Heart left ventricle (tissue), 16 donors: ENCODE data around the gene TMEM167B. TPM values are rescaled to one million over a fixed set of nuclear protein-coding genes. Genes with fewer than 3 reads are reported as not detected.

ENCODE experiments used
- ATAC-seq, 4 donors: fragments of 200-7000 bp; cut with Tn5 transposase; one replicate each; pipeline ENCODE4 v1.9.1; 2020 to 2022; ENCODE audit warnings: moderate library complexity in 4 of 4, mild to moderate bottlenecking in 3 of 4, moderate number of reproducible peaks in 1 of 4
- DNase-seq, 5 donors: peaks; one replicate each; pipeline ENCODE4 v3.0.0-alpha.2; 2020
- H3K27ac ChIP-seq, 12 donors: fragments of 200-600 bp; sonication (generic) in 4 of 12; one replicate each; pipeline versions ENCODE4 v1.5.0 to v1.8.0; 2016 to 2022; ENCODE audit warnings: mild to moderate bottlenecking in 2 of 12
- H3K27me3 ChIP-seq, 9 donors: fragments of 200-600 bp; sonication (generic) in 2 of 9; one replicate each; pipeline versions ENCODE4 v1.5.1 to v1.8.0; 2016 to 2022; ENCODE audit warnings: mild to moderate bottlenecking in 3 of 9
- H3K36me3 ChIP-seq, 9 donors: fragments of 200-600 bp; sonication (generic) in 2 of 9; one replicate each; pipeline versions ENCODE4 v1.5.0 to v1.8.0; 2018 to 2022; ENCODE audit warnings: mild to moderate bottlenecking in 2 of 9
- H3K4me1 ChIP-seq, 12 donors: fragments of 200-600 bp; sonication (generic) in 4 of 12; one replicate each; pipeline versions ENCODE4 v1.5.0 to v1.8.0; 2016 to 2022; ENCODE audit warnings: mild to moderate bottlenecking in 3 of 12
- H3K4me3 ChIP-seq, 12 donors: fragments of 200-600 bp; sonication (generic) in 4 of 12; one replicate each; pipeline versions ENCODE4 v1.5.0 to v1.8.0; 2017 to 2022; ENCODE audit warnings: mild to moderate bottlenecking in 9 of 12, moderate library complexity in 4 of 12
- H3K9me3 ChIP-seq, 12 donors: fragments of 200-600 bp; sonication (generic) in 4 of 12; one replicate each; pipeline versions ENCODE4 v1.5.0 to v1.8.0; 2016 to 2022; ENCODE audit warnings: mild to moderate bottlenecking in 1 of 12
- CTCF ChIP-seq, 12 donors: fragments of 200-600 bp; sonication (generic) in 4 of 12; IDR thresholded peaks; one replicate each; pipeline versions ENCODE4 v1.5.0 to v1.8.0; 2018 to 2022; ENCODE audit warnings: antibody characterized with exemption in 12 of 12, mild to moderate bottlenecking in 5 of 12
- POLR2A ChIP-seq, 2 donors: fragments of 450-650 bp; IDR thresholded peaks; one replicate each; pipeline ENCODE4 v1.6.1; 2017; ENCODE audit warnings: antibody characterized with exemption in 2 of 2, mild to moderate bottlenecking in 2 of 2, moderate library complexity in 2 of 2
- WGBS, 4 donors: extraction: QIAGEN DNeasy Blood & Tissue Kit in 2 of 4; methylation state at CpG; one replicate each; pipeline versions ENCODE4 v1.1.5 to v1.1.7; 2013 to 2018; 5-methylcytosine and 5-hydroxymethylcytosine counted together
- intact Hi-C, 10 donors: fragments of 100-400 bp; cut with DNase I; formaldehyde crosslinking; loops; one replicate each; pipeline versions ENCODE4 v1.11.1 to v1.14.2; 2022
- polyA plus RNA-seq, 2 donors: library from polyadenylated mRNA; stranded (reverse); fragments of 200-250 nt; gene quantifications; one replicate each; pipeline ENCODE4 v1.2.3, GENCODE V29; 2013
- total RNA-seq, 9 donors: library from RNA; depleted of rRNA in 2 of 9; stranded (reverse); fragments of >200 nt in 2 of 9; fragmentation: NEBNext Ultra II Directional in 3 of 9; extraction: Animal tissue kit (Norgen Biotek cat#: 25700) in 3 of 9; gene quantifications; one replicate each; pipeline versions ENCODE4 v1.1.0 to v1.2.4, GENCODE V29; 2016 to 2023
- donor health status: ischemic (EF 13 %, LVEDD 7.1; RV severe dilation, severe dysfunction).
- donor health status: healthy with polysubstance abuse.
- donor health status: DM: no; HTN: yes; CAD: no.
- donor health status: DM: no; HTN: no; CAD: no.
- donor health status: ischemic (EF 25% LVEDD 6.9; RV normal size, moderate dysfunction).
- donor health status: ischemic (EF 25% LVEDD 5.7; RV mildly dilated, moderate dysfunction).
- donor health status: healthy.
- donor health status: DM: yes; HTN: yes; CAD: no.
- donor health status: ischemic (EF 35%, LVEDD 5.7; RV mildly dilated, moderate dysfunction).
- donor health status: nonischemic (EF 11% LVEDD 7.7; RV severe dilation, severe dysfunction).
- donor health status: DM: yes; HTN: yes; CAD: no.
- donor health status: PGD.
- donor health status: ischemic (EF 29% LVEDD 5.4; RV normal size, mild dysfunction).
- donor health status: nonischemic (EF 23%, LVEDD 6.1; RV moderate dilation, normal function).

The TMEM167B gene
- total and polyA plus RNA-seq, 11 donors = 10.8 to 52.9 (median 27.3) TPM

GRCh38 chr1:109112652-109113285, 22.2 kb downstream of the TMEM167B start:
- no peaks in the 10 kb centered on the region for H3K36me3 ChIP-seq
- ATAC-seq (peak; percentile 92 to 98 (median 96)), DNase-seq (peak; percentile 90 to 97 (median 94))
- H3K9me3 ChIP-seq = no peaks in the 10 kb centered on the region
- peak in 1 of 2 donors; percentile 13 for TF ChIP-seq POLR2A (IDR thresholded peaks at IDR 0.05)
- TF ChIP-seq CTCF (IDR thresholded peaks at IDR 0.05) = peak; percentile 94 to 99 (median 98)
- peak overlapping the region in 10 of 12 donors; percentile 4 to 54 (median 40) for H3K4me3 ChIP-seq
- H3K4me1 ChIP-seq = peaks cover 0 to 28% (median 18%) of the 10 kb centered on the region in 12 donors
- WGBS, 4 donors = 4 to 10% (median 6%) methylated on average over 27 to 31 of the region's 31 CpGs
- H3K27me3 ChIP-seq = peaks cover 0 to 42% (median 24%) of the 10 kb centered on the region in 9 donors
- H3K27ac ChIP-seq = no peak overlapping the region
- intact Hi-C loops = loop anchor here in 8 of 10 donors (2.0 to 10.0 kb wide), 12 partner anchors 70 to 288 kb away; partner anchors contain the start of genes CLCC1 (in 7 of the 8), WDR47 (in 2 of the 8) and SARS1 (in 1 of the 8)

- H3K36me3 ChIP-seq = no peaks in the 10 kb centered on the region
- H3K4me1 ChIP-seq = peaks cover 0 to 28% (median 18%) of the 10 kb centered on the region in 12 donors
- DNase-seq (peak in 4 of 5 donors; percentile 41 to 74 (median 50)), ATAC-seq (peak in 3 of 4 donors; percentile 18 to 69 (median 31))
- WGBS, 4 donors = 1 to 3% (median 1%) methylated on average over 17 to 56 of the region's 56 CpGs
- H3K27ac ChIP-seq = no peak within 1 kb of the TSS
- peak within 1 kb of the TSS; percentile 7 to 54 (median 40) for H3K4me3 ChIP-seq
- intact Hi-C loops = loop anchor here in 8 of 10 donors (2.0 to 10.0 kb wide), 12 partner anchors 71 to 289 kb away; partner anchors contain the start of genes CLCC1 (in 7 of the 8), WDR47 (in 2 of the 8) and SARS1 (in 1 of the 8)
- peaks cover 0 to 44% (median 24%) of the 10 kb centered on the region in 9 donors for H3K27me3 ChIP-seq
- TF ChIP-seq POLR2A (IDR thresholded peaks at IDR 0.05) (no peak), CTCF (IDR thresholded peaks at IDR 0.05) (no peak)
- no peaks in the 10 kb centered on the region for H3K9me3 ChIP-seq
Measured at GRCh38 chr1:109113590-109114341, 23.2 kb downstream of the TMEM167B start, which contains the start of gene ELAPOR1. Gene ELAPOR1 (plus strand): TSS chr1:109114115. CDS start chr1:109114184, 69 bp downstream.

- H3K4me3 ChIP-seq = peak overlapping the region in 7 of 12 donors; percentile 36 to 54 (median 50)
- TF ChIP-seq CTCF (IDR thresholded peaks at IDR 0.05) (no peak), POLR2A (IDR thresholded peaks at IDR 0.05) (no peak)
- no peaks in the 10 kb centered on the region for H3K9me3 ChIP-seq
- WGBS, 4 donors = 7 to 9% (median 8%) methylated on average over 11 to 12 of the region's 12 CpGs
- no peaks in the 10 kb centered on the region for H3K36me3 ChIP-seq
- DNase-seq = no peak
- H3K27me3 ChIP-seq = peaks cover 0 to 44% (median 24%) of the 10 kb centered on the region in 9 donors
- no peak overlapping the region for H3K27ac ChIP-seq
- intact Hi-C loops = loop anchor here in 8 of 10 donors (5.0 to 10.0 kb wide), 10 partner anchors 72 to 290 kb away; partner anchors contain the start of genes CLCC1 (in 6 of the 8), WDR47 (in 2 of the 8) and SARS1 (in 1 of the 8)
- no peak for ATAC-seq
- H3K4me1 ChIP-seq = peaks cover 0 to 28% (median 18%) of the 10 kb centered on the region in 12 donors
Measured at GRCh38 chr1:109114342-109114674, 23.7 kb downstream of the TMEM167B start.
